SK-N-SH treated with all-trans-retinoic acid at 6 μM for 48 hours (cell line): ENCODE data around the gene SYDE2.

Experiments
- ARNTL ChIP-seq: fragments of 450-650 bp; formaldehyde crosslinking; IDR thresholded peaks from 2 replicates; pipeline ENCODE4 v1.5.0; 2020; ENCODE audit warnings: low read depth, mild to moderate bottlenecking, moderate library complexity, borderline replicate concordance
- CSDC2 ChIP-seq: fragments of 250-450 bp; sonication (Bioruptor Pico); IDR thresholded peaks from 2 replicates; pipeline ENCODE4 v1.5.0; 2020; ENCODE audit warnings: mild to moderate bottlenecking, moderate library complexity
- RARB ChIP-seq: fragments of 250-450 bp; sonication (Bioruptor Pico); IDR thresholded peaks from 2 replicates; pipeline ENCODE4 v1.8.0; 2021; ENCODE audit warnings: mild to moderate bottlenecking, moderate library complexity
- TOX ChIP-seq: fragments of 250-450 bp; sonication (Bioruptor Pico); IDR thresholded peaks from 2 replicates; pipeline ENCODE4 v1.8.0; 2021; ENCODE audit warnings: mild to moderate bottlenecking, moderate library complexity, borderline replicate concordance
- TF ChIP-seq, protein P1 (sequence below): fragments of 250-450 bp; sonication (Bioruptor Pico); IDR thresholded peaks from 2 replicates; pipeline ENCODE4 v1.8.0; 2020; ENCODE audit warnings: mild to moderate bottlenecking, moderate library complexity, borderline replicate concordance
- TF ChIP-seq, protein P2 (sequence below): fragments of 250-450 bp; sonication (Bioruptor Pico); IDR thresholded peaks from 2 replicates; pipeline ENCODE4 v1.5.0; 2020; ENCODE audit warnings: mild to moderate bottlenecking, moderate library complexity
- TF ChIP-seq, protein P3 (sequence below): fragments of 250-450 bp; sonication (Bioruptor Pico); IDR thresholded peaks from 2 replicates; pipeline ENCODE4 v1.5.1; 2021; ENCODE audit warnings: mild to moderate bottlenecking, moderate library complexity
- TF ChIP-seq, protein P4 (sequence below): fragments of 250-450 bp; sonication (Bioruptor Pico); IDR thresholded peaks from 2 replicates; pipeline ENCODE4 v1.5.1; 2020; ENCODE audit warnings: low read depth, mild to moderate bottlenecking, moderate library complexity

DNA sequence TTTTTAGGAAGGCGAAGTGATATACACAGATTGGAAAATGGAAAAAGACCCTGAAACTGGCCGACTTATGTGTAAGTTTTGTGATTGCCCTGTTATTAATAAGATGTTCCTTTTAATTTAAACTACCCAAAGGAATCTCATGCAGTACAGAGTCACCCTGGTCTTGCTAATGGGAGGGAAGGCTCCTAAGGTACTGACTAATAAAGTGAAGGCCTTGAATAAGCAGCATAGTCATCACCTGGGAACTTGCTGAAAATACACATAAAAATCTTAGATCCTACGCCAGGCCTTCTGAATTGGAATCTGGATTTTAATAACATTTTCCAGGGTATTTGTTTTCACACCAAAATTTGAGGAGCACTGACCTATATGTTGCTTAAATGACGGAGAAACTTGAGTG lies 79.1 kb downstream of the SYDE2 start:
- TF ChIP-seq ARNTL, result no peak
- TF ChIP-seq, protein P1, sequence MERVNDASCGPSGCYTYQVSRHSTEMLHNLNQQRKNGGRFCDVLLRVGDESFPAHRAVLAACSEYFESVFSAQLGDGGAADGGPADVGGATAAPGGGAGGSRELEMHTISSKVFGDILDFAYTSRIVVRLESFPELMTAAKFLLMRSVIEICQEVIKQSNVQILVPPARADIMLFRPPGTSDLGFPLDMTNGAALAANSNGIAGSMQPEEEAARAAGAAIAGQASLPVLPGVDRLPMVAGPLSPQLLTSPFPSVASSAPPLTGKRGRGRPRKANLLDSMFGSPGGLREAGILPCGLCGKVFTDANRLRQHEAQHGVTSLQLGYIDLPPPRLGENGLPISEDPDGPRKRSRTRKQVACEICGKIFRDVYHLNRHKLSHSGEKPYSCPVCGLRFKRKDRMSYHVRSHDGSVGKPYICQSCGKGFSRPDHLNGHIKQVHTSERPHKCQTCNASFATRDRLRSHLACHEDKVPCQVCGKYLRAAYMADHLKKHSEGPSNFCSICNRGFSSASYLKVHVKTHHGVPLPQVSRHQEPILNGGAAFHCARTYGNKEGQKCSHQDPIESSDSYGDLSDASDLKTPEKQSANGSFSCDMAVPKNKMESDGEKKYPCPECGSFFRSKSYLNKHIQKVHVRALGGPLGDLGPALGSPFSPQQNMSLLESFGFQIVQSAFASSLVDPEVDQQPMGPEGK (CRISPR knock-in tag), result no peak
- no peak for TF ChIP-seq TOX (CRISPR knock-in tag)
- no peak for TF ChIP-seq CSDC2 (CRISPR knock-in tag)
- TF ChIP-seq RARB (CRISPR knock-in tag), result no peak
- TF ChIP-seq, protein P2, sequence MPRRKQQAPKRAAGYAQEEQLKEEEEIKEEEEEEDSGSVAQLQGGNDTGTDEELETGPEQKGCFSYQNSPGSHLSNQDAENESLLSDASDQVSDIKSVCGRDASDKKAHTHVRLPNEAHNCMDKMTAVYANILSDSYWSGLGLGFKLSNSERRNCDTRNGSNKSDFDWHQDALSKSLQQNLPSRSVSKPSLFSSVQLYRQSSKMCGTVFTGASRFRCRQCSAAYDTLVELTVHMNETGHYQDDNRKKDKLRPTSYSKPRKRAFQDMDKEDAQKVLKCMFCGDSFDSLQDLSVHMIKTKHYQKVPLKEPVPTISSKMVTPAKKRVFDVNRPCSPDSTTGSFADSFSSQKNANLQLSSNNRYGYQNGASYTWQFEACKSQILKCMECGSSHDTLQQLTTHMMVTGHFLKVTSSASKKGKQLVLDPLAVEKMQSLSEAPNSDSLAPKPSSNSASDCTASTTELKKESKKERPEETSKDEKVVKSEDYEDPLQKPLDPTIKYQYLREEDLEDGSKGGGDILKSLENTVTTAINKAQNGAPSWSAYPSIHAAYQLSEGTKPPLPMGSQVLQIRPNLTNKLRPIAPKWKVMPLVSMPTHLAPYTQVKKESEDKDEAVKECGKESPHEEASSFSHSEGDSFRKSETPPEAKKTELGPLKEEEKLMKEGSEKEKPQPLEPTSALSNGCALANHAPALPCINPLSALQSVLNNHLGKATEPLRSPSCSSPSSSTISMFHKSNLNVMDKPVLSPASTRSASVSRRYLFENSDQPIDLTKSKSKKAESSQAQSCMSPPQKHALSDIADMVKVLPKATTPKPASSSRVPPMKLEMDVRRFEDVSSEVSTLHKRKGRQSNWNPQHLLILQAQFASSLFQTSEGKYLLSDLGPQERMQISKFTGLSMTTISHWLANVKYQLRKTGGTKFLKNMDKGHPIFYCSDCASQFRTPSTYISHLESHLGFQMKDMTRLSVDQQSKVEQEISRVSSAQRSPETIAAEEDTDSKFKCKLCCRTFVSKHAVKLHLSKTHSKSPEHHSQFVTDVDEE, result no peak
- TF ChIP-seq, protein P3, sequence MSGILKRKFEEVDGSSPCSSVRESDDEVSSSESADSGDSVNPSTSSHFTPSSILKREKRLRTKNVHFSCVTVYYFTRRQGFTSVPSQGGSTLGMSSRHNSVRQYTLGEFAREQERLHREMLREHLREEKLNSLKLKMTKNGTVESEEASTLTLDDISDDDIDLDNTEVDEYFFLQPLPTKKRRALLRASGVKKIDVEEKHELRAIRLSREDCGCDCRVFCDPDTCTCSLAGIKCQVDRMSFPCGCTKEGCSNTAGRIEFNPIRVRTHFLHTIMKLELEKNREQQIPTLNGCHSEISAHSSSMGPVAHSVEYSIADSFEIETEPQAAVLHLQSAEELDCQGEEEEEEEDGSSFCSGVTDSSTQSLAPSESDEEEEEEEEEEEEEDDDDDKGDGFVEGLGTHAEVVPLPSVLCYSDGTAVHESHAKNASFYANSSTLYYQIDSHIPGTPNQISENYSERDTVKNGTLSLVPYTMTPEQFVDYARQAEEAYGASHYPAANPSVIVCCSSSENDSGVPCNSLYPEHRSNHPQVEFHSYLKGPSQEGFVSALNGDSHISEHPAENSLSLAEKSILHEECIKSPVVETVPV (CRISPR knock-in tag), result no peak
- TF ChIP-seq, protein P4, sequence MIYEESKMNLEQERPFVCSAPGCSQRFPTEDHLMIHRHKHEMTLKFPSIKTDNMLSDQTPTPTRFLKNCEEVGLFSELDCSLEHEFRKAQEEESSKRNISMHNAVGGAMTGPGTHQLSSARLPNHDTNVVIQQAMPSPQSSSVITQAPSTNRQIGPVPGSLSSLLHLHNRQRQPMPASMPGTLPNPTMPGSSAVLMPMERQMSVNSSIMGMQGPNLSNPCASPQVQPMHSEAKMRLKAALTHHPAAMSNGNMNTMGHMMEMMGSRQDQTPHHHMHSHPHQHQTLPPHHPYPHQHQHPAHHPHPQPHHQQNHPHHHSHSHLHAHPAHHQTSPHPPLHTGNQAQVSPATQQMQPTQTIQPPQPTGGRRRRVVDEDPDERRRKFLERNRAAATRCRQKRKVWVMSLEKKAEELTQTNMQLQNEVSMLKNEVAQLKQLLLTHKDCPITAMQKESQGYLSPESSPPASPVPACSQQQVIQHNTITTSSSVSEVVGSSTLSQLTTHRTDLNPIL (CRISPR knock-in tag), result no peak
